Left ventricle myocardium superior (tissue), 1 donor: ENCODE results near the gene NXNL1. TPM values are rescaled to one million over a fixed set of nuclear protein-coding genes. Genes with fewer than 3 reads are reported as not detected.
"Not testable (repeated sequence)": the region's sequence is repeated elsewhere in the genome, so short reads cannot be mapped to it uniquely, and the experiment has no call there.

Source experiments
- ATAC-seq: fragments of 200-7000 bp; cut with Tn5 transposase; one replicate; pipeline ENCODE4 v1.9.1; 2020; ENCODE audit warnings: mild to moderate bottlenecking, moderate library complexity
- DNase-seq: peaks from one replicate; pipeline ENCODE4 v3.0.0-alpha.2; 2020
- intact Hi-C: fragments of 100-400 bp; cut with micrococcal nuclease; formaldehyde crosslinking; loops from one replicate; pipeline ENCODE4 v1.11.0; 2022
- total RNA-seq: library from RNA; stranded (reverse); fragmentation: NEBNext Ultra II Directional; extraction: Animal tissue kit (Norgen Biotek cat#: 25700); gene quantifications from one replicate; pipeline ENCODE4 v1.2.1, GENCODE V29; 2021
- donor health status: DM: no; HTN: yes; CAD: no; lungs with severe emphysema.

Gene NXNL1
- total RNA-seq, 1 donor from 2014 or later, result not detected

DNA sequence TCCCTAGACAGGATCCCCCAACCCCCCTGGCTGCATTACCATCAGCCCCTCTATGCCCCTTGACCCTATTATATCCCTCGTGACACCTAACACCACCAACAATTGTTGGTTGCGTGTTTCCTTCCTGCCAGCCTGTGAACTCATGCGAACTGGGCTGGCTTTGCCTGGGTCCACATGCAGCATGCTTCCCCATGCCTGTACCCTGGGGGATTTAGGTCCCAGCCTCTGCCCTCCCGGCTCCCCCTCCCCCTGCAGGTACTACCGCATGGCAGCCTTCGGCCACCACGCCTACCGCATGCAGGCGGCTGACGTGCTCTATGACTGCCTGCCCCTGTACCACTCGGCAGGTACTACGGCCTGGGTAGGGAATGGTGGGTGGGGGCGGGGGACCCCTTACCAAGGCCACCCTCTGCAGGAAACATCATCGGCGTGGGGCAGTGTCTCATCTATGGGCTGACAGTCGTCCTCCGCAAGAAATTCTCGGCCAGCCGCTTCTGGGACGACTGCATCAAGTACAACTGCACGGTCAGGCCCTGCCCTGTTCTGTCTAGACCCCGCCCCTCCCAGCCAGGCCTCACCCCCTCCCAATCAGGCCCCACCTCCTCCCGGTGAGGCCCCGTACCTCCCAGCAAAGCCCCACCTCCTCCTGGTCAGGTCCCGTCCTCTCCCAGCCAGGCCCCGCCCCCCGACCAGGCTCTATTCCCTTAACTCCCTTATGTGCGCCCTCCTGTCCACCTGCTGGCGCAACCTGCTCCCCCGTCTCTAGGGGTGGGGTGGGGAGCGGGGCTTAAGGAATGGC, 28.1 kb upstream of the NXNL1 start:
- ATAC-seq (peak; percentile 74), DNase-seq (peak; percentile 67)
- intact Hi-C loops, result no loop called here

- DNase-seq (no peak), ATAC-seq (no peak)
- intact Hi-C loops, result no loop called here
Measured at GRCh38 chr19:17487284-17488121, 26.8 kb upstream of the NXNL1 start.

GRCh38 chr19:17486545-17487240, 26.0 kb upstream of the NXNL1 start:
- ATAC-seq (no peak), DNase-seq (no peak)
- intact Hi-C loops, result no loop called here

DNA sequence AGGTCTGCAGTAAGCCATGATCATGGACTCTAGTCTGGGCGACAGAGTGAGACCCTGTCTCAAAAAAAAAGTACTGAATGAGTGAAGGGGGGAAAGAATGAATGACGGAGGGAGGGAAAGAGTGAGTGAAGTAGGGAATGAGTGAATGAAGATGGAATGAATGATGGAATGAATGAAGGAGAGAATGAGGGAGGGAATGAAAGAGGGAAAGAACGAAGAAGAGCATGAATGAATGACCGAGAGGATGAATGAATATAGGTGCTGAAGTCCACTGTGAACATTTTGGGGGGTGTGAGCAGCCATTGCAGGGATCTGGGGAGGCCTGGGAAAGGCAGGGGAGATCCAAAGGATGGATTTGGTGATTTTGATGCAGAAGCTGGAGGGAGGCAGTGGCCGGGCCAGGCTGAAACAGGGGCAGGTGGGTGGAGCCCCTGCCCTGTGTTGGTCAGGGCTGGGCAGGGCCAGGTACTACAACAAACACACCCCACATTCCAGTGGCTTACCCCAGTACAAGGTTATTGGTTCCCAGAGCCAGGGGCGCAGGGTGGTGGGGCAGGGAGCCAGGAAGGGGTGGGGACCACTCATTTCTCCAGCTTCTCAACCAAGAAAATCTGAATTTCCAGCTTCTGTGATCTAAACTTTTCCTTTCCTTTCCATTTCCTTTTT, 23.9 kb upstream of the NXNL1 start:
- no peak for ATAC-seq
- no peak for DNase-seq
- intact Hi-C loops, result no loop called here

DNA sequence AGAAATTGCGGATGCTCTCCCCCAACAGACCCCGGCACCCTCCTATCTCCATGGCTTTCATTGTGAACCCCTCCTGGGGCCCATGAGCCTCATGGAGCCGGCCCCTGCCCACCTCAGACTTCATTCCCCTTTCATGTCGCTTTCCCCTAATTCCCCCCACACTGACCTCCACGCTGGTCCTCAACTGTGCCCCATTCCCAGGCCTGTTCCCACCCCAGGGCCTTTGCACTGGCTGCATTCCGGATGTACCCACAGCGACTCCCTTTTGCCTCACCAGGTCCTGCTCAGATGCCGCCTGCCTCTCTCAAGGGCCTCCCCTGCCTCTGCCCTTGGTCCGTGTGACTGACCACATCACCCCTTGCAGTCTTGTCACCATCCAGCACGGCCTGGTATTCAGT, 22.9 kb upstream of the NXNL1 start:
- intact Hi-C loops, result no loop called here
- DNase-seq (no peak), ATAC-seq (no peak)

GRCh38 chr19:17482877-17483604, 22.3 kb upstream of the NXNL1 start:
- DNase-seq, result no peak
- ATAC-seq, result no peak
- intact Hi-C loops, result no loop called here

DNA sequence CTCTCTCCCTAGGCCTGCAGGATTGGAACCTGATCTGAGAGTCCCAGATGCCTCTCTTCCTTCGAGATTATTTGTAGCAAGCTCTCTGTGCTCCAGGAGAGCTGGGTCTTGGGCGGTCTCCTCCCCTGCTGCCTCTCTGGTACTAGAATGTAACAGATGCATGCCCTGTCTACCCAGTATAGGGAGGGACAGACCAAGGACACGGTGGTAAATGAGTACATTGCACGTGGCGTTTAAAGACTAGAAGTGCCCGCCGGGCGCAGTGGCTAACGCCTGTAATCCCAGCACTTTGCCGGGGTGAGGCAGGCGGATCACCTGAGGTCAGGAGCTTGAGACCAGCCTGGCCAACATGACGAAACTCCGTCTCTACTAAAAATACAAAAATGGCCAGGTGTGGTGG, 21.3 kb upstream of the NXNL1 start:
- DNase-seq, result no peak
- no peak for ATAC-seq
- intact Hi-C loops, result no loop called here

DNA sequence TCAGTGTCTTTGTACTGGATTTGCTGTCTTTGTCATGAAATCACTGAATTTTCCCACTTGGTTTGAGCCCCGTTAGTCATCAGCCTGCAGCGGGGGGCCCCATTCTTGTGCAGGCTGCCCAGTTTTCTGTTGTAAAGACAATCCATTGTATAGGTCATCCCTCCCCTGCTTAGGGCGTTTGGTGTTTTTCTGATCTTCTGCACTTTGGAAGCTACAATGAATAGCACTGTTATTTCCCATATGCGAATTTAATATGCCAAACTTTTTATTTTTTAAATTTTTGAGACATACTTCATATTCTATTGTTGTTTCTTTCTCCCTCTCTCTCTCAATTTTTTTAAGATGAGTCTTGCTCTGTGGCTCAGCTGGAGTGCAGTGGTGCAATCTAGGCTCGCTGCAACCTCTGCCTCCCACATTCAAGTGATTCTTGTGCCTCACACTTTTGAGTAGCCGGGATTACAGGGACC, 18.6 kb upstream of the NXNL1 start:
- DNase-seq, result no peak
- intact Hi-C loops, result no loop called here
- no peak for ATAC-seq

DNA sequence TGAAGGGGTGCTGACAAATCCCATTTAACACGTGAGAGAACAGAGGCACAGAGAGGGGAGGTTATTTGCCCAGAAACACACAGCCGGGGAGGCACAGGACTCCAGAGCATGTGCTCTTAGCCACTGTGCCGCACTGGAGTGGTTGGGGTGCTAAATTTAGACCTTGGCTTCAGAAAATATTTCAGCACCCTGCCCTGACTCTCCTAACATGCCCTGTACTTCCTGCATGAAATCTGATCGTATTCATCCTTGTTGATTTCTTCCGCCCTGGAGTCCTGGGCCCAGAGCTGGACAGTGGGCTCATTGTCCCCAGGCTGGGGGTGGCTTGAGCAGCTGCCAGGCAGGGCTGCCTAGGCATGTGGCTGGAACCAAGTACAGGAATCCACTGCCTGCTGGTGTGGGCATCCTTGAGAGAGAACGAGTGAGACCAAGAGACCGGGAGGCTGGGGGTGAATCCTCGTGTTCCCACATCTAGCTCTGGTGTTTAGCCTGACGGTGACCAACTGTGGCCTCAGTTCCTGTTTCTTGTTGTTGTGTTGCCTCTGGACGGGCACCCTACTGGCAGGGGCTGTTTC, 14.9 kb upstream of the NXNL1 start:
- DNase-seq, result peak; percentile 85
- ATAC-seq, result peak; percentile 85
- intact Hi-C loops, result no loop called here

- ATAC-seq, intact Hi-C loops, DNase-seq: not testable (repeated sequence)
Measured at GRCh38 chr19:17475011-17475540, 14.3 kb upstream of the NXNL1 start.

- DNase-seq (no peak), ATAC-seq (no peak)
- intact Hi-C loops, result no loop called here
Measured at GRCh38 chr19:17473041-17473440, 12.3 kb upstream of the NXNL1 start.

DNA sequence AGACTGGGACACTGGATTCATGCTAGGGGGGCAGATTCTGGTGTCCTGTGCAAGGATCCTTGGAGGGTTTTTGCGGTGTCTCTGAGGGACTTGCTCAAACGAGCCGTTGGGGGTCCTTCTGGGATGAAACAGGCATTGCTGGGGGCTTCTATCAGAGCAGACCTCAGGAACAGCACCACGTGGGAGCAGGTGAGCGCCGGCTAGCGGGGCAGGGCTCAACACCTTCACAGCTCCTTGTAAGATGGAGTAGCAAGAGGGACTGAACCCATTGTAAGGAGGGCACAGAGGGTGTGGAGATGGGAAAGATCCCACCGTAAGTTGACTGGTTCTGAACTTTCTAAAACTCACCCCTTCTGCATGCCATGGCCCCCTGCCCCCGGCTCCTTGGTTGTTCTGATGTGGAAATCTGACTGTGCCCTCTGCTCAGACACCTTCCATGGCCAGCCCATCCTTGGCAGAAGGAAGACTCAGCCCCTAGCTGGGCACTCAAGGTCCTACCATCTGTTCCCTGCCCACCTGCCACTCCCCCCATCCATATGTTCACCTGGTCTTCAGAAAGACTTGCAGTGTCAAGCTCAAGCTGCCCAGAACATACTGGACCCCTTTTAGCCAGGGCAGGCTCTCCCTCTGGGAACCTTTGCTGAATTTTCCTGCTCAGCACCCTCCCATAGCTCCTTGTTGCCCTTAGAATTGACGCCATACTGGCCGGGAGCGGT, 10.8 kb upstream of the NXNL1 start:
- ATAC-seq, result no peak
- intact Hi-C loops, result no loop called here
- DNase-seq, result no peak

DNA sequence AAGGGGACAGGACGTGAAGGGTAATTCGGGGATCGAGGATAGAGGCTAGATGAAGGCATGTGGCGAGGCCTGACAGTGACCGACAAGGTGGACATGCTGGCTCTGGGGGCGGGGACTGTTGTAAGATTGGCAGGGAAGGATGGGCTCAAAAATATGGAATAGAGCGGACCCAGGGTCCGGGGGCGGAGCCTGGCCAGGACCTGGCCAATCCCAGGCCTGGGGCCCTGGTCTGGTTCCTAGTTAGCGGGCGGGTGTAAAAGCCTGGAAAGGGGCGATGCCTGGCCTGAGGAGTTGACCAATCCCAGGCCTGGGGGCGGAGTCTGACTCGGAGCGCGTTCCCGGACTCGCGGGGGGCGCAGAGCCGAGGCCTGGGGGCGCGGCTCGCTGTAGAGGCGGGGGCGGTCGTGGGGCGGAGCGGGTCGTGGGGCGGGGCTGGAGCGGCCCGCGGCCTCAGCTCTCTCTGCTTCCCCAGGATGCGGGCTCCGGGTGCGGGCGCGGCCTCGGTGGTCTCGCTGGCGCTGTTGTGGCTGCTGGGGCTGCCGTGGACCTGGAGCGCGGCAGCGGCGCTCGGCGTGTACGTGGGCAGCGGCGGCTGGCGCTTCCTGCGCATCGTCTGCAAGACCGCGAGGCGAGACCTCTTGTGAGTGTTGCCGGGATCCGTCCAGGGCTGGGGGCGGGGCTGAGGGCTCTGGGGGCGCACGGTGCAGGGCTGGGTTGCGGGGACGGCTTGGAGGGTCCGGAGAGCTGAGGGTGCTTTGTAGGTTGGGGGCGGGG, 9.5 kb upstream of the NXNL1 start, which contains the start of gene SLC27A1:
TSS of gene SLC27A1 (plus strand) at position 457 of the 774 bp plus-strand sequence. CDS start at position 474, 17 bp downstream.
- ATAC-seq, result peak; percentile 81
- DNase-seq, result peak; percentile 99
- intact Hi-C loops, result no loop called here

DNA sequence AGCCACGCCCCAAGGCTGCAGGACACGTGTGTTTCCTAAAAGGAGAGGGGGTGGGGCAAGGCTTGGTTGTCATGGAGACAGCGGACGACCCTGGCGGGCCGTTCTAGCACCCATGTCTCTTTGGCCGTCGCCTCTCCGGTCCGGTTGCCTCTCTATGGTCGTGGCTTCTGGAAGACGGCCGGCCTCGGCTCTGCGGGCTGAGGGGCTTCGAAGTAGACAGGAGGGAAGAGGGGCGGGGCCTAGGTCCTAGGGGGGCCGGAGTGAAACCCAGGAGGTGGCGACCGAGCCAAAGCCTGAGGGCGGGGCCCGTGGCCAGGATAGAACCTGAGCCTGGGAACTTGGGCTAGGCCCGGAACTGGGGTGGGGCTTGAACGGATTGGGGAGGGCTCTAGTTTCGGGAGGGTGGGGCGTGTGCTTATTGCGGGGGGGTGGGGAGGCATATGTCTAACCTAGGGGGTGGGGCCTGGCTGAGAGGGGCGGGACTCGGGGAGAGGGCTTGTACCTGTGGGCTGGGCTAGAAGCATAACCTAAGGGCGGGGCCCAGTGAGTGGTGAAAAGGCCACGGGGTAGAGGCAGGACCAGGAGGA, 8.8 kb upstream of the NXNL1 start:
- intact Hi-C loops, result no loop called here
- ATAC-seq, result peak; percentile 79
- peak; percentile 96 for DNase-seq

GRCh38 chr19:17469092-17469480, 8.4 kb upstream of the NXNL1 start:
- DNase-seq (no peak), ATAC-seq (no peak)
- intact Hi-C loops, result no loop called here
